LNCaP clone FGC (cell line): ENCODE results near the gene ZKSCAN4.
A peak's percentile ranks its signal among the peaks of the same experiment; 100 is the strongest.

Experiments used
- DNase-seq: peaks from one replicate; pipeline ENCODE4 v3.0.0-alpha.2; 2011; ENCODE audit warnings: low read depth
- H3K4me3 ChIP-seq: 2 replicates; pipeline ENCODE4 v1.5.1; 2011; ENCODE audit warnings: mild to moderate bottlenecking, low read depth, low read length, control low read depth
- TF ChIP-seq, protein P1 (sequence below): IDR thresholded peaks from 2 replicates; pipeline ENCODE4 v1.5.1; 2012; ENCODE audit warnings: mild to moderate bottlenecking; ENCODE audit not compliant: control insufficient read depth, insufficient read depth; ENCODE audit errors: extremely low read depth

Gene ZKSCAN4

DNA sequence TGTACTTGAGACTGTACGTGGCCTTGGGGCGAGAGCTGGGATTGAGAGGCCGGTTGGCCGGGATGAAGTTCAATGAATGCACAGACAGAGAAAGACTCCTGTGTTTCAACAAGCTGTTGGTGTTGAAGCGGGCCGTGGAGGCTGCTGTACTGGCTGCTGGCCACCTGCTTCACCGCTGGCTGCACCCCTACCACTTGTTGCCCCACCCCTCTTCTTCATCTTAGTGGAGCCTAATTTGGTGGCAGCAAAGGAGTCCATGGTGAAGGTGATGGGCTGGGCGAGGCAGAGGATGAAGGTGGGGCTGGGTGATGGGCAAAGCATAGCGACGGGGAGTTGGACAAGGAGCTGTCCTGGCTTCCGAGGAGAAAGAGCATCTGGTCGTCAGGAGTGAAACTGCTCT, 34.2 kb downstream of the ZKSCAN4 start:
- H3K4me3 ChIP-seq = no peak overlapping the region
- TF ChIP-seq, protein P1, sequence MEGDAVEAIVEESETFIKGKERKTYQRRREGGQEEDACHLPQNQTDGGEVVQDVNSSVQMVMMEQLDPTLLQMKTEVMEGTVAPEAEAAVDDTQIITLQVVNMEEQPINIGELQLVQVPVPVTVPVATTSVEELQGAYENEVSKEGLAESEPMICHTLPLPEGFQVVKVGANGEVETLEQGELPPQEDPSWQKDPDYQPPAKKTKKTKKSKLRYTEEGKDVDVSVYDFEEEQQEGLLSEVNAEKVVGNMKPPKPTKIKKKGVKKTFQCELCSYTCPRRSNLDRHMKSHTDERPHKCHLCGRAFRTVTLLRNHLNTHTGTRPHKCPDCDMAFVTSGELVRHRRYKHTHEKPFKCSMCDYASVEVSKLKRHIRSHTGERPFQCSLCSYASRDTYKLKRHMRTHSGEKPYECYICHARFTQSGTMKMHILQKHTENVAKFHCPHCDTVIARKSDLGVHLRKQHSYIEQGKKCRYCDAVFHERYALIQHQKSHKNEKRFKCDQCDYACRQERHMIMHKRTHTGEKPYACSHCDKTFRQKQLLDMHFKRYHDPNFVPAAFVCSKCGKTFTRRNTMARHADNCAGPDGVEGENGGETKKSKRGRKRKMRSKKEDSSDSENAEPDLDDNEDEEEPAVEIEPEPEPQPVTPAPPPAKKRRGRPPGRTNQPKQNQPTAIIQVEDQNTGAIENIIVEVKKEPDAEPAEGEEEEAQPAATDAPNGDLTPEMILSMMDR = no peak
- DNase-seq = no peak

DNA sequence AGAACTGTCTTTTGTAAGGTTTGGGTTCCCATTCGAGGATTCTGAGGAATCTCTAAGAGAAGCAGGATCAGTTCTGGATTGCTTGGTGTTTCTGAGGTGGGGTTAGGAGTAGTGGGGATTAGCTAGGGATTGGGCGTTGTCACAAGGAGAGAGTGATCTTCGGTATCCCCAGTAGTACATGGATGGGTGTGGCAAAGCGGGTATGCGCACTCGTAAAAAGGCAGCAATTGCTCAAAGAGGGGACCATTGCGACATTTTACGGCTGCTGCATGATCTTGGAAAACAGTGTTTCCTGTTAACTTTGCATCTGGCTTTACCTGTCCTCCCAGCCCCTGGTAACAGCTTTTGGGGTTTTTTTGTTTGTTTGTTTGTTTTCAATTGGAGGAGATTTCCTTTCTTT, 36.6 kb downstream of the ZKSCAN4 start:
- no peak for DNase-seq
- no peak overlapping the region for H3K4me3 ChIP-seq
- TF ChIP-seq, protein P1 = no peak

DNA sequence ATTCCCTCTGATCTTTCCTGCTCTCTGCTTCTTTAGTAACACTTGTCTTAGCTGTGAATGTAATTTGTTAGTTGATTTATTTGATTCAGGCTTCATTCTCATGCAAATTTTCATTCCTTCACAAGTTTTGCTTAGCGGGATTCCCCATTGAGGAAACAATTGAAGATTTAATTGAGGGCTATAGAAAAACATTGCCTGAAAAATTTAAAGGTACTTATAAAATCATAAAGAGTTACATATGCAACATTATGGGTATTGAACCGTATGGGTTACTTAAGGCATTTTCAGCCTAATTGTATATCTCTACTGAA, 38.9 kb downstream of the ZKSCAN4 start:
- no peak for DNase-seq
- H3K4me3 ChIP-seq = peak overlapping the region; percentile 64
- TF ChIP-seq, protein P1 = no peak

DNA sequence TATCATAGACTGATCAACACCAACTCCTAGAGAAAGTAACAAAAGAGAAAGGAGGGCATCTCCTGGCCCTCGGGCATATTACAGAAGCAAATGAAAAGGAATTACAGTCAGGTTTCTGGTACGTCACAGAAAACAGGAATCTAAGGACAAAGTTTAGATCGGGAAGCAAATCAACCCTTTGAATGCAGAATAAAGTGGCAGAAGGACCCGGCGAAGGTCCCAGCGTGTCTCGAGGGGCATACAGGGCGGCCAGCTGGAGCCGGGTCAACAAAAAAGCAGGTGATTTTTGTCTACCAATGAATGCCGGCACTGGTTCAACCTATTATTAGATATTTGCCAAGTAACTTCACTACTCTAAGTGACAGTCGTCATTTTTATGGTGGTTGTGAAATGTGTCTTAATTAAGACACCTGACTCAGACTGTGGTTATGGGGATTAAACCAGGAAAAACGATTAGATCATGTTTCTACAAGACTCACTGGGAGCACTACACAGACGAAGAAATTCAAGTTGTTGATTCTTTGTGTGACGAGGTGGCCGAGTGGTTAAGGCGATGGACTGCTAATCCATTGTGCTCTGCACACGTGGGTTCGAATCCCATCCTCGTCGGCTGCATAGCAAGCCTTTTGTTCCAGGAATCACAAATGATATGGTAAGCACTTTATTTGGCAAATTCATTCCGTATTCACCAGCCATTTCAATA, 39.4 kb downstream of the ZKSCAN4 start:
- TF ChIP-seq, protein P1 = peak; percentile 65
- DNase-seq = peak; percentile 79
- peak overlapping the region; percentile 64 for H3K4me3 ChIP-seq

DNA sequence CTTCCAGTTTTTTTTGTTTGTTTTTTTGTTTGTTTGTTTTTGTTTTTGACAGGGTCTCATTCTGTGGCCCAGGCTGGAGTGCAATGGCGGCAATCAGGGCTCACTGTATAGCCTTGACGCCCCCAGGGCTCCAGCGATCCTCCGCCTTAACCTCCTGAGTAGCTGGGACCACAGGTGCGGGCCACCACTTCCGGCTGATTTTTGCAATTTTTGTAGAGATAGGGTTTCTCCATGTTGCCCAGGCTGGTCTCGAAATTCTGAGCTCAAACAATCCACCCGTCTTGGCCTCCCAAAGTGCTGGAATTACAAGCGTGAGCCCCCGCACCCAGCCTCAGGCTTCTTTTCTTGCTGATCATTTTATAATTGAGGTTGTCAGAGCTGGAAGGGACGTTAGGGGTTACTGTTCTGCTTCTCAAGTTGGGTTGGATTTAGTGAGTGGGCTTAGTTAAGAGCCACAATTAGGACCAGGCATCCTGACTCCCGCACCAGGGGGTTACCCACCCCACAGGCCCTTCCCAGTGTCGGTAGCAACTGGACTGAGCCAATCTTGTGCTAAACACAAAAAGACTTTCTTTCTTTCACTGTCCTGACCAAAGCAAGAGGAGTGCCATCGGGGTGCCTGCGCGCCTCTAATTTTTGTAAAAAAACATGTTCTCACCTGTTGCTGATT, 40.1 kb downstream of the ZKSCAN4 start:
- DNase-seq = no peak
- TF ChIP-seq, protein P1 = no peak
- peak overlapping the region; percentile 64 for H3K4me3 ChIP-seq

DNA sequence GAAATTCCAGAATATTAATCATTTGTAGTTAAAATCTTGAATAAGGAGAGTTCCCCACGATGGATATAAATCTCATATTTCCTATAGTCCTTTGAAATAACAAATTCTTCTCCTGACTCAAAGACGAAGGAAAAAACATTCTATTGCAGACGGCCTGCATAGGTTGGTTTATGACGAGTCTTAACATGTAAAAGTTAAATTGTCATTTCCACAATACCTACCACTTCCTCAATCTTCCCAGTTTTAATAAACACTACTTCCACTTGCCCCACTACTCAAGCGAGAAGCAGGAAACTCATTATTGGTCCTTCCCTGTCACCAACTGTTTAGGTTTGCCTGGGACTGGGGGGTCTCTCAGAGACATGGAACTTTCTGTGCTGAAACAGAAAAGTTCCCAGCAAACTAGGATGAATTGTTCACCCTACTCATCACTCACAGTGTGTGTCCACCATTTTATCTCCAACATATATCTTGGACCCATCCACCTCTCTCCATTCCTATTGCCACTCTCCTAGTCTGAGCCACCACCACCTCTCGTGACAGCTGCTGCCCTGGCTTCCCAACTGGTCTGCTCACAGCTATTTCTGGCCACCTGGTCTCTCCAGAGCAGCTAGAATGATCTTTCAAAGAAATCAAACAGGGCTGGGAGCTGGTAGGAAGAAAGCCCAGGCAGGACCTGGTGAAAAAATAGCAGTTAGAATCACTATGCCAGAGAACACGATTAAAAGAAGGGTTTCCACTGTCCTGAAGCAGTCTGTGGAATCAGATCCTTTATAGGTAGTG, 42.1 kb downstream of the ZKSCAN4 start:
- H3K4me3 ChIP-seq = no peak overlapping the region
- no peak for DNase-seq
- TF ChIP-seq, protein P1 = no peak
